HCT116 (cell line): ENCODE results near the gene KRTAP25-1. TPM values are rescaled to one million over a fixed set of nuclear protein-coding genes. Genes with fewer than 3 reads are reported as not detected.

Source experiments
- ATAC-seq: fragments of 200-7000 bp; cut with Tn5 transposase; 2 replicates; pipeline ENCODE4 v1.9.1; 2020; ENCODE audit warnings: mild to moderate bottlenecking, moderate library complexity
- BruUV-seq: library from RNA; stranded (reverse); fragments of 400-500 nt; replicated peaks from 2 replicates; lab custom pipeline; 2021; lab: Mats Ljungman, UMichigan
- CTCF ChIA-PET: fragments of 300-600 bp; sonication (Branson Sonifier 250); formaldehyde crosslinking; loops from one replicate; lab custom pipeline; 2021; ENCODE audit warnings: antibody characterized with exemption; lab: Charles Lee
- POLR2A ChIA-PET: fragments of 300-600, 350-600 bp; sonication (Branson Sonifier 250); formaldehyde crosslinking; loops from one replicate; lab custom pipeline; 2021; ENCODE audit warnings: antibody characterized with exemption; lab: Charles Lee
- RAD21 ChIA-PET, 2 experiments: fragments of 300-600 bp; sonication (Branson Sonifier 250); formaldehyde crosslinking; loops; one replicate each; lab custom pipeline; 2023; ENCODE audit warnings: low total read pairs in 2 of 2; ENCODE audit not compliant: uncharacterized antibody in 2 of 2, unreplicated experiment in 2 of 2, low non-redundant PET in 1 of 2; lab: Charles Lee
- DNase-seq: peaks from one replicate; pipeline ENCODE4 v3.0.0-alpha.2; 2010; ENCODE audit warnings: low read depth, low spot score
- H2AFZ ChIP-seq: fragments of 200-600 bp; shearing (Covaris generic), sonication (generic); 2 replicates; pipeline ENCODE4 v1.6.1; 2017; ENCODE audit warnings: low read depth, mixed run types, mixed read lengths, antibody characterized with exemption, low read length; ENCODE audit not compliant: poor library complexity, severe bottlenecking
- H3K27ac ChIP-seq: 2 replicates; pipeline ENCODE4 v1.5.1; 2012; ENCODE audit warnings: low read depth, low read length
- H3K27me3 ChIP-seq: fragments of 200-600 bp; sonication (generic); 2 replicates; pipeline ENCODE4 v1.6.1; 2016; ENCODE audit warnings: mixed run types, low read length, mixed read lengths; ENCODE audit not compliant: insufficient read depth
- H3K36me3 ChIP-seq, 2 experiments: fragments of 200-500 bp in 1 of 2; fragments of 200-600 bp in 1 of 2; sonication (Bioruptor generic) in 1 of 2; sonication (generic) in 1 of 2; 2 replicates each; pipeline versions ENCODE4 v1.5.1 to v1.6.1; 2014 to 2016; ENCODE audit warnings: low read length in 2 of 2, inconsistent platforms in 1 of 2, mixed read lengths in 1 of 2, mixed run types in 1 of 2; ENCODE audit not compliant: insufficient read depth in 2 of 2, control insufficient read depth in 1 of 2
- H3K4me1 ChIP-seq, 2 experiments: fragments of 200-600 bp in 1 of 2; sonication (generic) in 1 of 2; 2 replicates each; pipeline versions ENCODE4 v1.5.1 to v1.6.1; 2012 to 2017; ENCODE audit warnings: low read length in 2 of 2, inconsistent platforms in 1 of 2, mild to moderate bottlenecking in 1 of 2, mixed read lengths in 1 of 2, mixed run types in 1 of 2, moderate library complexity in 1 of 2; ENCODE audit not compliant: insufficient read depth in 2 of 2, control insufficient read depth in 1 of 2
- H3K4me2 ChIP-seq: fragments of 200-600 bp; sonication (generic); 2 replicates; pipeline ENCODE4 v1.6.1; 2017; ENCODE audit warnings: mixed run types, low read length, mixed read lengths
- H3K4me3 ChIP-seq, 2 experiments: fragments of 200-600 bp in 1 of 2; sonication (generic) in 1 of 2; replicated peaks in 1 of 2; 2 replicates each; pipeline ENCODE4 v1.5.1; 2011 to 2016; ENCODE audit warnings: low read length in 2 of 2, control low read depth in 1 of 2, low read depth in 1 of 2, mild to moderate bottlenecking in 1 of 2, mixed read lengths in 1 of 2, mixed run types in 1 of 2
- H3K79me2 ChIP-seq: fragments of 200-600 bp; sonication (generic); 2 replicates; pipeline ENCODE4 v1.6.1; 2017; ENCODE audit warnings: mild to moderate bottlenecking, mixed run types, low read length, moderate library complexity, mixed read lengths; ENCODE audit not compliant: insufficient read depth
- H3K9ac ChIP-seq: fragments of 200-600 bp; sonication (generic); 2 replicates; pipeline ENCODE4 v1.6.1; 2016; ENCODE audit warnings: low read length, mixed read lengths
- H3K9me2 ChIP-seq: fragments of 200-600 bp; sonication (generic), shearing (Covaris generic); 2 replicates; pipeline ENCODE4 v1.6.1; 2017; ENCODE audit warnings: mixed run types, mild to moderate bottlenecking, moderate library complexity; ENCODE audit not compliant: insufficient read depth
- H3K9me3 ChIP-seq, 2 experiments: fragments of 200-500 bp in 1 of 2; fragments of 200-600 bp in 1 of 2; sonication (Bioruptor generic) in 1 of 2; sonication (generic) in 1 of 2; 2 replicates each; pipeline ENCODE4 v1.6.1; 2014 to 2017; ENCODE audit warnings: low read length in 2 of 2, mixed read lengths in 2 of 2, inconsistent platforms in 1 of 2, low read depth in 1 of 2, mild to moderate bottlenecking in 1 of 2, mixed run types in 1 of 2, moderate library complexity in 1 of 2; ENCODE audit not compliant: control insufficient read depth in 1 of 2, insufficient read depth in 1 of 2
- H4K20me1 ChIP-seq: fragments of 200-600 bp; sonication (generic), shearing (Covaris generic); 2 replicates; pipeline ENCODE4 v1.6.1; 2017; ENCODE audit warnings: mixed run types, mild to moderate bottlenecking, moderate library complexity; ENCODE audit not compliant: insufficient read depth
- EGR1 ChIP-seq: IDR thresholded peaks from 2 replicates; pipeline ENCODE4 v1.6.1; 2012; ENCODE audit warnings: low read depth
- ELF1 ChIP-seq: IDR thresholded peaks from 2 replicates; pipeline ENCODE4 v1.6.1; 2012; ENCODE audit warnings: low read depth, borderline replicate concordance
- EZH2 ChIP-seq: fragments of 200-600 bp; sonication (generic); IDR thresholded peaks from 2 replicates; pipeline ENCODE4 v1.6.1; 2017; ENCODE audit warnings: antibody characterized with exemption, mixed run types
- MAX ChIP-seq: IDR thresholded peaks from 2 replicates; pipeline ENCODE4 v1.6.1; 2012
- POLR2A ChIP-seq: IDR thresholded peaks from 2 replicates; pipeline ENCODE4 v1.7.0; 2011; ENCODE audit warnings: borderline replicate concordance; ENCODE audit not compliant: insufficient read depth, insufficient read length; ENCODE audit errors: extremely low read depth
- POLR2AphosphoS5 ChIP-seq: IDR thresholded peaks from 2 replicates; pipeline ENCODE4 v1.6.1; 2011; ENCODE audit warnings: mild to moderate bottlenecking, low read depth, low read length, moderate library complexity
- SP1 ChIP-seq: IDR thresholded peaks from 2 replicates; pipeline ENCODE4 v1.6.1; 2012; ENCODE audit warnings: low read depth
- TCF7L2 ChIP-seq: IDR thresholded peaks from 2 replicates; pipeline ENCODE4 v1.7.0; 2011; ENCODE audit warnings: borderline replicate concordance, inconsistent platforms; ENCODE audit not compliant: insufficient read depth, insufficient read length; ENCODE audit errors: extremely low read depth
- YY1 ChIP-seq: IDR thresholded peaks from 2 replicates; pipeline ENCODE4 v1.6.1; 2011; ENCODE audit warnings: low read length, low read depth, moderate library complexity, mild to moderate bottlenecking; ENCODE audit not compliant: insufficient replicate concordance; ENCODE audit errors: extremely low read depth
- ZBTB33 ChIP-seq: IDR thresholded peaks from 2 replicates; pipeline ENCODE4 v1.6.1; 2011; ENCODE audit warnings: mild to moderate bottlenecking, low read length, moderate library complexity; ENCODE audit not compliant: insufficient replicate concordance; ENCODE audit errors: extremely low read depth
- intact Hi-C: fragments of 100-400 bp; cut with micrococcal nuclease; formaldehyde crosslinking; loops from 2 replicates; pipeline ENCODE4 v1.10.0; 2022
- total RNA-seq: library from RNA; stranded (reverse); gene quantifications from one replicate; pipeline ENCODE4 v1.2.1, GENCODE V29; 2021; ENCODE audit not compliant: unreplicated experiment

The KRTAP25-1 gene
- total RNA-seq, 1 experiment from 2014 or later = not detected

GRCh38 chr21:30271611-30272010 is 17.7 kb downstream of the KRTAP25-1 start:
- RAD21 ChIA-PET = no interaction called here
- no TSS peak for BruUV-seq
- no peaks in the 10 kb centered on the region for H3K4me1 ChIP-seq
- H3K27ac ChIP-seq = no peak overlapping the region
- CTCF ChIA-PET = no interaction called here
- no peak overlapping the region for H2AFZ ChIP-seq
- H3K4me3 ChIP-seq = no peak overlapping the region
- no peaks in the 10 kb centered on the region for H3K36me3 ChIP-seq
- H3K4me2 ChIP-seq = no peak overlapping the region
- intact Hi-C loops = no loop called here
- H3K9me3 ChIP-seq = peaks cover 25 to 30% of the 10 kb centered on the region in 2 experiments; a peak in 3 of 4 replicates
- ATAC-seq (no peak), DNase-seq (no peak)
- H3K79me2 ChIP-seq = no peaks in the 10 kb centered on the region
- no peaks in the 10 kb centered on the region for H4K20me1 ChIP-seq
- no peaks in the 10 kb centered on the region for H3K27me3 ChIP-seq
- POLR2A ChIA-PET = no interaction called here
- no peaks in the 10 kb centered on the region for H3K9me2 ChIP-seq
- H3K9ac ChIP-seq = no peak overlapping the region
- TF ChIP-seq EZH2 (no peak), POLR2AphosphoS5 (no peak)
- TF ChIP-seq, all 23 proteins: peak for 0

- Histone ChIP-seq H3K4me1 (no peaks in the 10 kb centered on the region), H3K4me3 (no peak overlapping the region), H3K9me2 (no peaks in the 10 kb centered on the region), H3K4me2 (no peak overlapping the region), H3K27ac (no peak overlapping the region), H3K9me3 (peaks cover 25 to 33% of the 10 kb centered on the region in 2 experiments; a peak in 3 of 4 replicates), H3K79me2 (no peaks in the 10 kb centered on the region), H3K36me3 (no peaks in the 10 kb centered on the region), H3K27me3 (no peaks in the 10 kb centered on the region), H3K9ac (no peak overlapping the region), H4K20me1 (no peaks in the 10 kb centered on the region), H2AFZ (no peak overlapping the region)
- CTCF ChIA-PET = no interaction called here
- DNase-seq (no peak), ATAC-seq (no peak)
- RAD21 ChIA-PET = no interaction called here
- POLR2A ChIA-PET = no interaction called here
- no peak for TF ChIP-seq EZH2
- no peak for TF ChIP-seq POLR2A
- TF ChIP-seq ELF1 = no peak
- TF ChIP-seq MAX = no peak
- TF ChIP-seq ZBTB33 = no peak
- no peak for TF ChIP-seq YY1
- TF ChIP-seq EGR1 = no peak
- TF ChIP-seq SP1 = no peak
- TF ChIP-seq TCF7L2 = no peak
- intact Hi-C loops = no loop called here
- no TSS peak for BruUV-seq
These were observed 18.2 kb downstream of the KRTAP25-1 start for GRCh38 chr21:30271156-30271555.
